Activated CD4-positive, CD25-positive, alpha-beta regulatory T cell (primary cell): Measurements from ENCODE around the gene LRP1B.

Experiments
- DNase-seq, 4 experiments: peaks; one replicate each; lab custom pipeline; 2025; lab: John Stamatoyannopoulos, UW

LRP1B gene

DNA sequence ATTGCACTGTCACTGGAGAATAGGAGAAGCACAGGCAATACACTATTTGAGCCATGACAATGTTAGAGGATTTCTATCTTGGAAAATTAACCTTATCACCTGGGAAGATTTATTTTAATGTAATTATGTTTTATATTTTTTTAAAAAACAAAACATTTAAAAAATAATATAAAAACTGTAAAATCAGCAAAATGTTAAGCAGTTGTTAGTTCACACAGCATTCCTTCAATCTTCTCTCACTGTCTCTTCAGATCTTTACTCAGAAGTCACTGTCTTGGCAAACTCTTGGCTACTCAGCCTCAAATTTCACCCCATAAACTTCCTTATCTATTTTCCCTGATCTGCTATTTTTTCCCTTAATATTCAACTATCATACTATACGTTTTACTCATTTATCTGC, 1322.6 kb downstream of the LRP1B start:
- DNase-seq, result no peak

DNA sequence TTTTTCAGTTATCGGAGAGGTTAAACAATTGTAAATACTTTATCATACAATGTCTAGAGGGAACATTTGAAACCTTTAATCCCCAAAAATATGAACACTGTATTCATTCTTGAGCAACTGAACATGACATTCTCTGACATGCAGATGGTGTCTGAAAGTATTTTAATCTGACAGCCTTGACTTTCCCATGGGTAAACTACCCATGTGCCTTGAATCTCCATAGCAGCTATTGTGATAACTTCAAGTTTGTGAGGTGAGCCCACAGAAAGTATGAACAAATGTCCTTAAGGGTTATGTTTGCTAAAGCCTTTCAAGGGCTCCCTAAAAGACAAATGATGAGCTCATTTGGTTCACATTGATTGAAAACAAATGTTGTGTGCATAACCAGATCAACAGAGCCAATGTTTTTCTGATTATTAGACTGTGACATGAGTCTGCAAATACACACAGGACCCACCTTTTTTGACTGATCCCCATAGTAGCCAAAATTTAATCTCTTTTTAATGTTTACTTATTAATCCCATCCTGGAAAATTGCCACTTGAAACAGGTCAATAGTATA, 1326.0 kb downstream of the LRP1B start:
- DNase-seq, result no peak

DNA sequence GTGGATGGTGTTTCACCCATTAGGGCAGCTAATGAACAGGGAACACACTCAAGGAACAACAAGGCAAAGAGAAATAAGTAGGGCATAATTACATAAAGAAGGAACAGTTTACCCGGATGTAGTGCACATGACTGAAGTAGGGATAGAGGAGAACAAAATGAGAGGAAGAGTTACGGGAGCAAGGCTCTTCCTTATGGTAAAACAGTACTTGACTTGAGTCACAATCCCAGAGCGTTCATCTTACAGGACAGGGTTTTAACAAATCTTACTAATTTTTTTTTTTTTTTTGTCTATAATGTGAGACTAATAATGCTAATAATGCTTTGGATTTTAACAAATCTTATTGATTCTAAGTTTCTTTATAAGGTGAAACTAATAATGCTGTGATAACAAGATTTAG, 1329.5 kb downstream of the LRP1B start:
- DNase-seq, result no peak

DNA sequence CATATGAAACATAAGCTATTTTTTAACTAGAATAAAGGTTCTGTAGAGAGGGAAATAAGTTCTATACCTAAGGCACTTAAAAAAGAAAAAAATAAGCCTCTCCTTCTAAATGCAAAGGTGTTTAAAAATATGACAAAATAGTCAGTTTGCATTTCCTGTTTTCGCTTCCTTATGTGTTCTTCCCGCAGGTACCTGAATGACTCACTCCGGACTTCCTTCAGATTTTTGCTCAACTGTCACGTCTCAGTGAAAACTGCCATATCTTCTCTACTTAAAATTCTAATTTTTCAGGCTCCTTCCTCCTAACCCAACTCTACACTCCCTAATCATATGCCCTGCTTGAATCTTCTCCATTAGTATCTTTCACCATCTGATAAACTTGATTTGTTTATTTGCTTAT, 1333.1 kb downstream of the LRP1B start:
- no peak for DNase-seq

DNA sequence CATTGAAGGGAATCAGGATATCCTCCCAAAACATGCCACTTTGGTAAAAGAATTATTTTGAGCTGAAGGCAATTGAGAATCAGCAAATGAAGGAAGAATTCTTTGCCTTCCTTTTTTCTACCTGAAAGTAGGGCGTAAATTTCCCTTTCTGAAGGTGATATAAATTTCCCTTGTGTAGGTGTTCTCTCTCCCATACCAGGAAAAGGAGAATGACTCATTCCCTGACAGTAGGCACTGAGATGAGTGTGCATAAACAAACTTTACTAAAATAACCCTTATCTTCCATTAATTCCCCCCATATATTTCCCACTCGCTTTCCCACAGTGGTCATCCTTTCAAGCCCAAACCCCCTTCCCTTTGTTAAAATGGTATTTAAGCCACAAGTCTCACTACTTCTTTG, 1339.0 kb downstream of the LRP1B start:
- no peak for DNase-seq

DNA sequence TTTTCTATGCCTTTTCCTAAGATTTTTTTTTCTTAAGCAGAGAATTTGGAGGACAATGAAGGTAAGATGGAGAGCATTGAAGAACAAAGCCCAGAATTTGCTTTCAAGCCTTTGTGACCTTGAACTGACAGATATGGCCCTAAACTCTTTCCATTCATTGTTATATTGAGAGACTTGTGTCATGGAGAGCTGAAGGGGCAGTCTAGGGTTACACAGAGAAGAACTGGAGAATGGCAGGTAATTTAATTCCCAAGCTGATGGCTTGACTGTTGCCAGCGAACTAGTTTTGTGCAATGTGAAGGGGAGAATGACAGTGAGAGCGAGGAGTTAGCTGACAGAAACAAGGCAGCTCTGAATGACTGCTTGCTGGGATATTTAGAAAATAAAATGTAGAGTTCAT, 1344.2 kb downstream of the LRP1B start:
- DNase-seq, result no peak

DNA sequence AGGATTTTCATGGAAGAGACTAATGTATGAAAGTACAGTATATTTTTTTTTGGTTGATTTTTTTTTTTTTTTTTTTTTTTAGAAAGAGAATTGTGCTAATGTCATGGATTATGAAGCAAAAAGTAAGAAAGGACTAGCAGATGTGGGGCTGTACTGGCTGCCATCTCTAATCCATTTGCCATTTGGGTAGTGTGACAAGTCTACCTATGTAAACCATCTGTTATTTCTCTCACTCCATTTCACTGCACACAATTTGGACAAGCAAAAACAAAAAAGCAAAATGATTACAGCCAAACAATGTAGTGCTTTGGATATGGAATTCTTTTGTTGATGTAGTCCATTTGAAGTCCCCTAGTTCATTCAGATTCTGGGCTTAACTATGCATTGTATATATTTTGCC, 1355.4 kb downstream of the LRP1B start:
- no peak for DNase-seq

DNA sequence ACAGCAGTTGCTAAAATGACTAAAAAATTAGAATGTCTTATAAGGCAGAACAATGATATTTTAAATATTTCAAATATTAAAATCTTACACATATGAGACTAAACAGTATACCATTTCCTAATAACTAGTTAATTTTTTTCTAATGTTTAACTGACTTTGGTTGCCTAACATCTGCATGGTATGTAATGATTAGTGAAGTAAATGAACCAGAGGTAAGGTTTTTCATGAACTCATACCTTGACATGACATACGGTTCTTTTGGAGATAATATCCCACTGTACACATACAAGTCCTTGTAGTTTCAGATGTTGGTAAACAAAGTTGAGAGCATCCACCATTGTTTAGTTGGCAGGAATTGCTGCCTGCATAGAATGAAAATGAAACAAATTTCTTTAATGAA, 1360.2 kb downstream of the LRP1B start:
- DNase-seq, result no peak

DNA sequence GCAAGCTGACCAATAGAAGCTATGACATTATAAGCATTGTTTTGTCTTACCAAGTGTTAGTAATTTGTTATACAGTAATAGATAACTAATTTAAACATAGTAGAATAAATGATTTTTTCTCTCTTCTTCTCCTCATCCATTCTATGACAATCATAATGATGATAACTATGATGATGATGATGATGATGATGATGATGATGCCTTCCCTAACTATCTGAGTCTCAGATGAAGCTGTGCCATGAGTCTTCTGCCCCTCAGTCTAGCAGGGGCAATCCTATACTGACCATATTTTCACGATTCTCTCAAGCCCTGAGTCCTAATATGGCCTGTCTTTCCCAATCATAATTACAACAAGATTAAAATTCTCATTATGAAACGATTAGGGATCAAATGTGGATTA, 1369.0 kb downstream of the LRP1B start:
- DNase-seq, result no peak

DNA sequence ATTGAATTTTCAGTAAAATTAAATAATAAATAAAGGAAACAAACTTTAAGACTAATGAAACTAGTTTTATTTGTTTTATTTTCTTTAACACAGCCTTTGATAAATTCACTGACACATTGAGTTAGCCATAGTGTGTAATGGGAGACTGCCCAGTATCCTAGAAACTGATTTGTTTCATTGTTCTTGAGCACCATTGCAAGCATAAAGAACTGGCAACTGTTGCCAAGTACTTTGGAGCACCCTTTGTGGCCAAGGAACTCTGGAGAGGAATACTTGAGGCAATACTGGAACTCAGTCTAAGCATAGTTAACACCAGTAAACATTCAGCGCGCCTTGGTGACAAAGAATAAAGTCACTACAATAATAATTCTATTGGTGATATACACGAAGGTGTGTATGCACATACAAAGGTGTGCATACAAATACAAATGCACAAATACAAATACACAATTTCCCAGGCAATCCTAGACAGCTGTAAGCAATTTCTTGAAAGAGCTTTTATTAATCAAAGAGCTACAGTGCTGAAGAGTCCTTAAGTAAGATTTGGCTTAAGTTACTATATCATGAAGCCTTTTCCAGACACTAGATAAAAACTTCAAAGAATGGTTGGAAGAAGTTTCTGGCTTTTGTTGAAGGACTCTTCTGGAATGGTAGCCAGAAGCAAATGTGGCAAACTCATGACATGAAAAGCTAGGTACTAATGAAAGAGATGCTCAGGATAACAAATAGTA, 1371.2 kb downstream of the LRP1B start:
- DNase-seq, result no peak

DNA sequence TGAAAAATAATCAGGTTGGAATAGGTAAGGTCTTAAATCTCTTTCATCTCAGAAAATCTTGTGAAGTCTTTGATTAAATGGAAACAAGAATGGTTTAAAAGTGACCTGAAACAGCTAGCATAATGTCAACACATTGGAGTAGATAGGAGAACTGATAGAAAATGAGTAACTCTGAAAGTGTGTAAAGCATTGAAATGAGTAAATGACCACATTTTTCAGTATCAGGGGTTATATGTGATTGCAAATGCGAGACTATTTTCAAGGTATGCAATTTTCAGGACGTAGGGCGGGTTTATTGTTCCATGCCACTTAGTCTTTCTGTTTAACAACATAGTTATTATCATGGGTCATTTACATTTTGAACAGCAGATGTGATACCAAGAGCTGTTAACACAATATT, 1383.2 kb downstream of the LRP1B start:
- DNase-seq, result no peak

DNA sequence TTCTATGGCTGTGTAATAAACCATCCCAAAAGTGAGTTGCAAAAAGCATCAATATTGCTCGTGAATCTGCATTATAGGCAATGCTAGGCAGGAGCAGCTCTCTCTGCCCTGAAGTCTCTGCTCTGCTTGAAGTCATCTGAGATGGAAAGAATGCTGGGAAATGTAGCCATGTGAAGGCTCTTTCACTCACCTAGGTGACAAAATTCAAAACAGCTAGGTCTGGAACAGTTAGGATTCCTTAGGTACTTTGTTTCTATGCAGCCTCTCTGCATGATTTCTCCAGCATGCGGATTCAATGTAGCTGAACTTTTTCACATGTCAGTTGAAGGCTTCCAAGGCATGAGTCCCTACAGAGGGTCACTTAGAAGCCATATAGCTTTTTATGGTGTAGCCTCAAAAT, 1383.7 kb downstream of the LRP1B start:
- DNase-seq, result no peak

DNA sequence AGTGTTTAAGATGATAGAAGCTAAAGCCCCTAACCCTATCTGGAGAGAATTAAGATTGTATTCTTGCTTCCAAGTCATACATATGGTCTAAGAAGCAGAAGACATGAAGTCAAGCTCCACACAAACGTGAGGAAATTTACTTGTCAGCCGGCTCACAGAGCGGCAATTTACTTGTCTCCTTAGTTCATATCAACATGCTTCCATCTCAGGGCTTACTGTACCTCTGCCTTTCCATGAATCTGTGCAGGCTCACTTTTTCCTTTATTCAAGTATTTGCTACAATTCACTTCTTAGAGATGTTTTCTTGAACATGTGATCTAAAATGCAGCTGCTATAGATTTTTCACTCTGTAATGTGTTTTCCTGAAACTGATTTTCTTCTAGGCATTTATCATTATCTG, 1386.4 kb downstream of the LRP1B start:
- DNase-seq, result no peak

DNA sequence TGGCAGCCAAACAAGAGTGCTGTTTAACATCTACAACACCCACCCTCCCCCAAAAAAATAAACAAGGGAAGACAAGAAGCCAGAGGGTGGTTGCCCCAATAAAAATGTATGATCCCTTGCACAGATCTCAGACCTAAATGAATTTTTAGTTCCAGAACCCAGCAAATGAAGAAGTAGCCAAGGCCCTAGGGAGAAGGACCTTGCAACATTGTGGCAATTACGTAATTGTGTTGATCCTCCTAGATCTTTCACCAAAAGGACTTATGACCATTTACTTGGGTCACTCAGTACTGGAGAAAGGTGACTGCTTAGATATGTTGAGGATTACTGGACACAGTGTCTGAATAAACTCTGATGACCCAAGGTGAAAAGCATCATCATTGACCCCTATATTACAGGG, 1393.8 kb downstream of the LRP1B start:
- DNase-seq, result no peak

DNA sequence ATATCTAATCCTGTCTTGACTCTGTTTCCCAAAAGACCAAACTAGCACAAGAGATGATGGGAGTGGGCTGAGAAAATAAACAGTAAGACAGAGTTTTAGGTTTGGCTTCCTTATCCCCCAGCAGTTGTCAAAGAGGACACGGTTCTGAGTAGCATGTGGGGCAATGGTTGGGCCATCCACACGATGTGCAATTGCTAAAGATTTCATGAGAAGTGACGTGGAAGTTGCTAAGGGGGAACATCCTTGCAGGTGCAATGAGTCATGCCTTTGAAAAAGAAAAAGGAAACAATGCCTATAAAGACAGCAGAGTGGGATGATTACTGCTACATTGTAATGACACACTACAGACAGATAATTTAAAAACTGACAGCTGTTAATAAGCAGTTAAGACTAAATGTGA, 1395.8 kb downstream of the LRP1B start:
- DNase-seq, result no peak

DNA sequence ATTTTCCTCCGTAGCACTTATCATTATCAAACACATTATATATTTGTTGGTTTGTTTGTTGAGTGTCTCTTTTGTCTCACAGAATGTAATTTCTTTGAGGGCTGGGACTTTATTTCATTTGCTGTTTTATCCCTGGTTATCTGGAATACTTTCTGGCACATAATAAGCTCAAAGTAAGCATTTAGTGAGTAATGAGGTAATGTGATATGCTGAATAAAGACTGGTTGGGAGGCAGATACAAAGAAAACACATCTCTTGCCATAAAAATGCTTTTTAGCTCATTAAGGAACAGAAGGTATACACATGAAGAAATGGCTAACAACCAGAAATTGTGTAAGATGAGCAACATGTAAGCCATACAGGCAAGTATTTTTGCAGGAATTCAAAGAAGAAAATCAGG, 1411.8 kb downstream of the LRP1B start:
- no peak for DNase-seq

DNA sequence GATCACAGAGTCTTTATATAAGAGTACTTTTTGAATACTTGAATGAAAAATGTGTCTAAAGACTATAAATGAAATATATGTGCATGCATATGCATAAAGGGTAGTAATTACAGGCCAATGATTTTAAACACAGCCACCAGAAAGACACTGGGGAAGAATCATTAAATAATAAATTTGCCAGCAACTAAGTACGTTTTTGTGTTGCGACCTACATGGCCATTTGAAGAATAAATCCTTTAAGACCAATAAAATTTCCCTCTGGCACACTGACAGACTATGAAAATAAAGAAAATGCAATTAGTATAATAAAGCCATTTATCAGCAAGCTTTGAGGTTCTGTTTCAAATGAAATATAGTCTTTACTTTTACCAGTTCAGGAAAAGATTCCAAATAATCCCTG, 1413.3 kb downstream of the LRP1B start:
- DNase-seq, result no peak

DNA sequence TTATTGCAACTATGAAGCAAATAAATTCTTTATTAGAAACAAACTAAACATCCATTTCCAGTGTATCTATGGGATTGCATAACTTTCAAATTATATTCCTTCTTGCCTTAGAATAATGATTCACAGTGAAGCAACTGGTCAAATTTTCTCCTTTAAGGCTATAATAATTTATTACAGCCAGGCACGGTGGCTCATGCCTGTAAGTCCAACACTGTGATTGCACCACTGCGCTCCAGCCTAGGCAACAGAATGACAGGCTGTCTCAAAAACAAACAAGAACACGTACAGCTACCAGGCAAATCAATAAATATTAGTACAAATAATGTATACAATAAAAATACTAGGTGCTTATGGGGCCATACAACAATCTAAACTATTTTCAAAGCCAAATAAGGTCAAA, 1416.2 kb downstream of the LRP1B start:
- no peak for DNase-seq

DNA sequence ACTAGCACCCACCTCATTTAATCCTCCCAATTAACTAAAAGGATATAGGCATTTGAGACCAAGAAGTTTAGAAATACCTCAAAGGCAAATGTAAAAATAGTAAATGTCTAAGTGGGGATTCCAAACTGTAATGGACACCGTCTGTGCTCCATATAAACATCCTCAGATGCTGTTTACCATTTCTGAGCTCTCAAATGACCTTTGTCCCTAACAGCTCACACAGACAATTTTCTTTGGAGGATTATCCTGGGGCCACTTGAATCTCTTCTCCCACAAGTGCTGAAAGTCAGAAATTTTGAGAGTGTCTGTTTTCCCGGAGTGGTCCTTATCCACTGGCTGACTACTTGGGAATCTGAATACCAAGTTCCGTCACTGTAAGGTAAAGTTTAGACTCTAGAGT, 1418.9 kb downstream of the LRP1B start:
- no peak for DNase-seq

DNA sequence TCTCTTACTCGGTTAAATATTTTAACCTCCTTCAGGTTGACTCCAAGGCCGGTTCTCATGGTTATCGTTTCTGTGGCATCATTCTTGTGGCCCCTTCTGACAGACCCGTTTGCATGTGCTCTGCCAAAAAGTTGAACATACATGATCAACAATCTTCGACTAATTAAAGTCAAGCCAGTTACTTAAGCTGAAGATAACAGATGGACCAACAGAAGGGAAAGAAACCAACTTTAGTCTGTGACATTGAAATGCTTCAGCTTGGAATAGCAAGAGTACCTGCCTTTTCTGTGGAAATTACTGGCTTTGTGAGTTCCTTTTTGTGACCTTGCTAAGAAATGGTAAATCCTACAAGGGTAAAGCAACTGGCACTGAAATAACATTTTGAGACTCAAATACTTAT, 1429.1 kb downstream of the LRP1B start:
- DNase-seq, result no peak

DNA sequence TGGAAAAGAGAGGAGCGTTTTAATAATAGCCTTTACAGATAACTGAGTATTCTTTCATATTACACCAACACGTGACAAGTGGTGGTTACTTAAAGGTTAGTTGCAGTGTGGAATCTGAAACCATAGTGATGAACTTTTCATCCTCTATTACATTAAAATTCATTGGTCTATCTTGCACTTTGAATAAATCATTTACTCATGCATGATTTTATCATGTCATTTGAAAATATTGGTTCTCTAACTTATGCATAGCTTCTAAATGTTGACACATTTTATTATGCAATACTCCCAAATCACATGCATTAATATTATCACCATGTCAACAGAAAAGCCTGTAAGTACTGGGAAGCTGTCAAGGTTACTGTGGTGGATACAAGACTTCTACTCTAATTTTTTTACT, 1432.2 kb downstream of the LRP1B start:
- no peak for DNase-seq

DNA sequence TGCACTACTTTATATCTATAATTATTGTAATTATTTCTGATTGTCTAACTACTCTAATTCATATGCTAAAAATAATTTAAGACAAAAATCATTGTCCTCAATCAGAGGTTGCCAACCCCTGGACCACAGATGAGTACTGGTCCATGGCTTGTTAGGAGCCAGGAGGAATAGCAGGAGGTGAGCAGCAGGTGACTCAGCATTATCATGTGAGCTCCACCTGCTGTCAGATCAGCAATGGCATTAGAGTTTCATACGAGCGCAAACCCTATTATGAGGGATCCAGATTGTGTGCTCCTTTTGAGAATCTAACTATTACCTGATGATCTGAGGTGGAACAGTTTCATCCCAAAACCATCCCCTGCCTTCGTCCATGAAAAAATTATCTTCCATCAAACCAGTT, 1434.4 kb downstream of the LRP1B start:
- DNase-seq, result no peak

DNA sequence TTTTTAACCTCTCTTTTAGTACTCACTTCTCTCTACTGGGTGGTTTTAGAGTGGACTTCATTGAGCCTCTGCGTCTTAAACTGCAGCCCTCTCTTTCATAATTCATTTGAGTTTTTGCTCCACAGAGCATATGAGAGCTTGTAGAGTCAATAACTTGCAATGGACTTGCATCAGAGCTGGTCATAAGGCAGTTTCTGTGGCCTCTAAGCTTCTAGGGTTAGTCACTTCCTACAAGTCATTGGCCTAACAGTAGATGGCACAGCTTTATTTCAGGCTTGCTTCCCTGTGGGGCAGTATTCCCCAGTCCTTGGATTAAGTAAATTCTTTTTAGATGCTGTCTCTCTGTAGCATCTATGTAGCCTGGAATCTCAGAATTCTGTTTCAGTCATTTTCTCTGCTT, 1435.7 kb downstream of the LRP1B start:
- DNase-seq, result no peak

DNA sequence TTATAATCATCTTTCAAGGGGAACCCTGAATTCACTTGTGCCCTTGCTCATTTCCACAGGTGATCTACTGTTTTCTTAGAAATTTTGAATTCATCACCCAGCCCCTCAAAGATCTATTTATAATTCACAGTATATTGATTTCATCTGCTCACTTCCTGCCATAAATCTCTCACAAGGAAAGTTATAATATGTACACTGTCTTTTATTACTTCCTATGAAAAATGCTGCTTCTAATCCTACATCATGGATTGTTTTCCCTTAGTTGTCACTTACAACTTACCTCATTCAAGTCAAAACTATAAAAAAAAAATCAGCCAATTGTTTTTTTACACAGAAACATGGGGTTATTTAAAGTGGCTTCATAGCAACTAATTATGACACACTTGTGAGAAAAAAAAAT, 1443.0 kb downstream of the LRP1B start:
- no peak for DNase-seq
